Prostate gland (tissue), 2 donors: ENCODE data around the gene CBFA2T3. TPM values are rescaled to one million over a fixed set of nuclear protein-coding genes. Genes with fewer than 3 reads are reported as not detected.

Experiments
- DNase-seq: peaks from one replicate; pipeline ENCODE4 v3.0.0-alpha.2; 2019; ENCODE audit warnings: low spot score
- H3K27ac ChIP-seq, 2 donors: fragments of 200-600 bp; sonication (generic); 2 replicates each; pipeline ENCODE4 v1.5.1; 2017 to 2019
- H3K27me3 ChIP-seq: fragments of 200-600 bp; sonication (generic); replicated peaks from 2 replicates; pipeline ENCODE4 v1.5.1; 2019; ENCODE audit not compliant: insufficient read depth
- H3K36me3 ChIP-seq, 2 donors: fragments of 200-600 bp; sonication (generic); 1 replicate in 1 of 2; 2 replicates in 1 of 2; pipeline versions ENCODE4 v1.5.1 to v1.8.1; 2017 to 2019
- H3K4me1 ChIP-seq: fragments of 200-600 bp; sonication (generic); replicated peaks from 2 replicates; pipeline ENCODE4 v1.5.1; 2019
- H3K4me3 ChIP-seq, 2 donors: fragments of 200-600 bp; sonication (generic); 2 replicates each; pipeline ENCODE4 v1.5.1; 2017 to 2019
- H3K9me3 ChIP-seq: fragments of 200-600 bp; sonication (generic); 2 replicates; pipeline ENCODE4 v1.5.1; 2017
- CTCF ChIP-seq, 4 experiments: fragments of 200-600 bp in 2 of 4; fragments of 450-650 bp in 2 of 4; sonication (generic) in 2 of 4; IDR thresholded peaks; 1 replicate in 3 of 4; 2 replicates in 1 of 4; pipeline ENCODE4 v1.5.1; 2016 to 2019; ENCODE audit warnings: antibody characterized with exemption in 4 of 4, mild to moderate bottlenecking in 2 of 4, moderate library complexity in 2 of 4
- POLR2A ChIP-seq: fragments of 450-650 bp; IDR thresholded peaks from one replicate; pipeline ENCODE4 v1.6.1; 2016; ENCODE audit warnings: antibody characterized with exemption, mild to moderate bottlenecking
- POLR2AphosphoS5 ChIP-seq: sonication (generic); formaldehyde crosslinking; IDR thresholded peaks from one replicate; pipeline ENCODE4 v1.6.1; 2017; ENCODE audit warnings: antibody characterized with exemption
- WGBS: methylation state at CpG from one replicate; pipeline ENCODE4 v1.1.5; 2018; 5-methylcytosine and 5-hydroxymethylcytosine counted together
- intact Hi-C: fragments of 100-400 bp; cut with DNase I; formaldehyde crosslinking; loops from one replicate; pipeline ENCODE4 v1.14.2; 2022
- total RNA-seq, 2 donors: library from RNA; depleted of rRNA; stranded (reverse); fragments of >200 nt; gene quantifications; one replicate each; pipeline ENCODE4 v1.1.0, GENCODE V29; 2016

Gene CBFA2T3
- total RNA-seq, 2 donors from 2014 or later: 4.5 to 8.7 TPM

- intact Hi-C loops: no loop called here
- Histone ChIP-seq H3K27me3 (no peaks in the 10 kb centered on the region), H3K9me3 (no peaks in the 10 kb centered on the region), H3K4me1 (no peaks in the 10 kb centered on the region), H3K4me3 (no peak overlapping the region), H3K27ac (no peak overlapping the region), H3K36me3 (no peaks in the 10 kb centered on the region)
- no peak for DNase-seq
- WGBS: 84% methylated on average over 16 of the region's 17 CpGs
- TF ChIP-seq CTCF (IDR thresholded peaks at IDR 0.05): no peak
Observed at GRCh38 chr16:88908307-88908706, 68.7 kb downstream of the CBFA2T3 start.

- Histone ChIP-seq H3K27me3 (no peaks in the 10 kb centered on the region), H3K4me3 (no peak overlapping the region), H3K36me3 (no peaks in the 10 kb centered on the region), H3K9me3 (no peaks in the 10 kb centered on the region), H3K27ac (no peak overlapping the region), H3K4me1 (no peaks in the 10 kb centered on the region)
- intact Hi-C loops: no loop called here
- 32% methylated on average over 4 of the region's 4 CpGs for WGBS
- no peak for DNase-seq
- TF ChIP-seq POLR2A (no peak), POLR2AphosphoS5 (peak; percentile 17), CTCF (IDR thresholded peaks at IDR 0.05) (peak in 1 of 4 experiments; percentile 8)
Observed at GRCh38 chr16:88907768-88908167, 69.2 kb downstream of the CBFA2T3 start.

- H3K4me1 ChIP-seq: no peaks in the 10 kb centered on the region
- 89% methylated on average over 18 of the region's 22 CpGs for WGBS
- no peaks in the 10 kb centered on the region for H3K9me3 ChIP-seq
- no peaks in the 10 kb centered on the region for H3K27me3 ChIP-seq
- H3K36me3 ChIP-seq: no peaks in the 10 kb centered on the region
- no peak for TF ChIP-seq POLR2A
- no peak for TF ChIP-seq CTCF (IDR thresholded peaks at IDR 0.05)
- TF ChIP-seq POLR2AphosphoS5: no peak
- no peak for DNase-seq
- no peak overlapping the region for H3K27ac ChIP-seq
- intact Hi-C loops: no loop called here
- H3K4me3 ChIP-seq: no peak overlapping the region
Observed at GRCh38 chr16:88906535-88907105, 70.4 kb downstream of the CBFA2T3 start.

- intact Hi-C loops: no loop called here
- WGBS: 88% methylated on average over 16 of the region's 16 CpGs
- Histone ChIP-seq H3K4me1 (no peaks in the 10 kb centered on the region), H3K36me3 (no peaks in the 10 kb centered on the region), H3K9me3 (no peaks in the 10 kb centered on the region), H3K4me3 (no peak overlapping the region), H3K27ac (no peak overlapping the region), H3K27me3 (no peaks in the 10 kb centered on the region)
- TF ChIP-seq CTCF (IDR thresholded peaks at IDR 0.05) (no peak), POLR2AphosphoS5 (no peak), POLR2A (no peak)
- no peak for DNase-seq
Observed at GRCh38 chr16:88906020-88906419, 71.0 kb downstream of the CBFA2T3 start.

GRCh38 chr16:88905563-88905962 is 71.4 kb downstream of the CBFA2T3 start:
- intact Hi-C loops: no loop called here
- no peak for TF ChIP-seq CTCF (IDR thresholded peaks at IDR 0.05)
- TF ChIP-seq POLR2A: no peak
- no peak for TF ChIP-seq POLR2AphosphoS5
- H3K4me3 ChIP-seq: no peak overlapping the region
- H3K4me1 ChIP-seq: no peaks in the 10 kb centered on the region
- no peaks in the 10 kb centered on the region for H3K9me3 ChIP-seq
- no peak overlapping the region for H3K27ac ChIP-seq
- no peaks in the 10 kb centered on the region for H3K36me3 ChIP-seq
- WGBS: 37% methylated on average over 11 of the region's 13 CpGs
- DNase-seq: no peak
- H3K27me3 ChIP-seq: no peaks in the 10 kb centered on the region
